A549 (cell line): ENCODE data around the gene LDLRAD3. TPM values are rescaled to one million over a fixed set of nuclear protein-coding genes. Genes with fewer than 3 reads are reported as not detected.

ENCODE experiments used
- ATAC-seq, 2 experiments: fragments of 200-7000 bp in 1 of 2; fragments of >200 bp in 1 of 2; cut with Nextera tagmentation in 1 of 2; cut with Tn5 transposase in 1 of 2; 3 replicates each; pipeline versions ENCODE4 v1.8.0 to v1.9.1; 2018 to 2020; ENCODE audit warnings: mild to moderate bottlenecking in 1 of 2, moderate library complexity in 1 of 2
- CTCF ChIA-PET: fragments of 300-600 bp; sonication (Branson Sonifier 250); formaldehyde crosslinking; extraction: SDS; loops from one replicate; lab custom pipeline; 2021; ENCODE audit warnings: antibody characterized with exemption, inconsistent platforms; lab: Yijun Ruan, JAX
- POLR2A ChIA-PET: fragments of 350-600 bp; formaldehyde crosslinking; extraction: SDS; loops from one replicate; lab custom pipeline; 2021; ENCODE audit warnings: antibody characterized with exemption, inconsistent platforms; lab: Yijun Ruan, JAX
- DNase-seq, 2 experiments: peaks; one replicate each; pipeline versions ENCODE4 v3.0.0 to v3.0.0-alpha.2; 2011 to 2016; ENCODE audit warnings: low read depth in 1 of 2, low spot score in 1 of 2
- FAIRE-seq: peaks from 2 replicates; lab custom pipeline; 2011; peaks lifted over from hg19 to GRCh38; lab: Jason Lieb, UNC
- H3K27ac ChIP-seq, 2 experiments: fragments of >200 bp; sonication (Bioruptor Twin); formaldehyde crosslinking; 3 replicates each; pipeline ENCODE4 v1.5.1; 2016 to 2017
- H3K4me1 ChIP-seq: fragments of >200 bp; sonication (Bioruptor Twin); formaldehyde crosslinking; 3 replicates; pipeline ENCODE4 v1.6.1; 2016
- H3K4me2 ChIP-seq: fragments of >200 bp; sonication (Bioruptor Twin); formaldehyde crosslinking; 3 replicates; pipeline ENCODE4 v1.6.1; 2016
- H3K4me3 ChIP-seq: fragments of >200 bp; sonication (Bioruptor Twin); formaldehyde crosslinking; 3 replicates; pipeline ENCODE4 v1.5.1; 2016
- H3K9me3 ChIP-seq: fragments of >200 bp; sonication (Bioruptor Twin); formaldehyde crosslinking; 3 replicates; pipeline ENCODE4 v1.6.1; 2016
- CBX8 ChIP-seq: fragments of 200-600 bp; sonication (generic); IDR thresholded peaks from 2 replicates; pipeline ENCODE4 v1.6.1; 2016
- CHD4 ChIP-seq: fragments of 200-600 bp; sonication (generic); IDR thresholded peaks from 2 replicates; pipeline ENCODE4 v1.6.1; 2016; ENCODE audit warnings: antibody characterized with exemption, mild to moderate bottlenecking, borderline replicate concordance
- EHMT2 ChIP-seq: fragments of 200-600 bp; sonication (generic); IDR thresholded peaks from 2 replicates; pipeline ENCODE4 v1.6.1; 2016; ENCODE audit warnings: antibody characterized with exemption, low read depth, mild to moderate bottlenecking, moderate library complexity
- EP300 ChIP-seq, 2 experiments: fragments of >200 bp; sonication (Bioruptor Twin); formaldehyde crosslinking; IDR thresholded peaks; 2 replicates in 1 of 2; 3 replicates in 1 of 2; pipeline ENCODE4 v1.6.1; 2016 to 2017
- HDAC2 ChIP-seq: fragments of 200-600 bp; sonication (generic); IDR thresholded peaks from 2 replicates; pipeline ENCODE4 v1.6.1; 2016
- MAFK ChIP-seq: fragments of 450-650 bp; IDR thresholded peaks from 2 replicates; pipeline ENCODE4 v1.6.1; 2014; ENCODE audit not compliant: partially characterized antibody
- NFE2L2 ChIP-seq: fragments of 150-350 bp; conservative IDR thresholded peaks from 2 replicates; pipeline ENCODE4 v1.6.1; 2014; ENCODE audit warnings: low read length
- NPAS2 ChIP-seq: fragments of 250-450 bp; sonication (Bioruptor Pico); IDR thresholded peaks from 2 replicates; pipeline ENCODE4 v1.8.0; 2022; ENCODE audit warnings: mild to moderate bottlenecking, moderate library complexity, borderline replicate concordance
- NR3C1 ChIP-seq: fragments of >200 bp; sonication (Bioruptor Twin); formaldehyde crosslinking; IDR thresholded peaks from 3 replicates; pipeline ENCODE4 v1.6.1; 2017
- PHF8 ChIP-seq: fragments of 200-600 bp; sonication (generic); IDR thresholded peaks from 2 replicates; pipeline ENCODE4 v1.6.1; 2016; ENCODE audit warnings: low read depth, mild to moderate bottlenecking, antibody characterized with exemption, moderate library complexity, borderline replicate concordance
- RAD21 ChIP-seq, 2 experiments: fragments of >200 bp in 1 of 2; sonication (Bioruptor Twin) in 1 of 2; formaldehyde crosslinking in 1 of 2; IDR thresholded peaks in 1 of 2; conservative IDR thresholded peaks in 1 of 2; 2 replicates in 1 of 2; 3 replicates in 1 of 2; pipeline ENCODE4 v1.6.1; 2012 to 2018; ENCODE audit warnings: inconsistent platforms in 1 of 2
- RNF2 ChIP-seq: fragments of 200-600 bp; sonication (generic); IDR thresholded peaks from 2 replicates; pipeline ENCODE4 v1.6.1; 2016; ENCODE audit warnings: low read depth, mild to moderate bottlenecking, antibody characterized with exemption, moderate library complexity, borderline replicate concordance
- TFCP2L1 ChIP-seq: fragments of 250-450 bp; sonication (Bioruptor Pico); IDR thresholded peaks from 2 replicates; pipeline ENCODE4 v1.5.0; 2021; ENCODE audit warnings: mild to moderate bottlenecking
- TP53 ChIP-seq: fragments of 250-450 bp; sonication (Bioruptor Pico); IDR thresholded peaks from 2 replicates; pipeline ENCODE4 v1.5.0; 2021; ENCODE audit warnings: mild to moderate bottlenecking, moderate library complexity
- ZNF302 ChIP-seq: fragments of 250-450 bp; sonication (Bioruptor Pico); IDR thresholded peaks from 2 replicates; pipeline ENCODE4 v1.9.0; 2021; ENCODE audit warnings: inconsistent platforms, mild to moderate bottlenecking, moderate library complexity
- ZSCAN20 ChIP-seq: fragments of 250-450 bp; sonication (Bioruptor Pico); IDR thresholded peaks from 2 replicates; pipeline ENCODE4 v1.8.0; 2022; ENCODE audit warnings: mild to moderate bottlenecking, moderate library complexity
- WGBS: methylation state at CpG from one replicate; pipeline ENCODE4 v1.1.6; 2017; ENCODE audit errors: missing lambda C conversion rate; 5-methylcytosine and 5-hydroxymethylcytosine counted together
- polyA plus RNA-seq, 4 experiments: library from polyadenylated mRNA; depleted of rRNA in 3 of 4; stranded (reverse); fragments of >200 nt; fragmentation: RNase III in 1 of 4; extraction: RNeasy Plus Mini Kit Qiagen cat#74134 plus additional on column Dnase treatment in 1 of 4; gene quantifications; 2 replicates in 3 of 4; 3 replicates in 1 of 4; pipeline ENCODE4 v1.2.3, GENCODE V29; 2011 to 2017
- TF ChIP-seq, protein P1 (sequence below): fragments of >200 bp; sonication (Bioruptor Twin); formaldehyde crosslinking; IDR thresholded peaks from 2 replicates; pipeline ENCODE4 v1.6.1; 2016
- TF ChIP-seq, protein P2 (sequence below): fragments of 450-650 bp; IDR thresholded peaks from 2 replicates; pipeline ENCODE4 v1.6.1; 2014; ENCODE audit warnings: antibody characterized with exemption
- TF ChIP-seq, protein P3 (sequence below): fragments of >200 bp; sonication (Bioruptor Twin); formaldehyde crosslinking; IDR thresholded peaks from 3 replicates; pipeline ENCODE4 v1.6.1; 2016
- TF ChIP-seq, protein P4 (sequence below): fragments of 200-600 bp; sonication (generic); IDR thresholded peaks from 2 replicates; pipeline ENCODE4 v1.6.1; 2016; ENCODE audit warnings: antibody characterized with exemption, mild to moderate bottlenecking, moderate library complexity

Gene LDLRAD3
- polyA plus RNA-seq, 2 of the 4 experiments (the other 2 are of a cell fraction), result 10.5 to 13.2 TPM

DNA sequence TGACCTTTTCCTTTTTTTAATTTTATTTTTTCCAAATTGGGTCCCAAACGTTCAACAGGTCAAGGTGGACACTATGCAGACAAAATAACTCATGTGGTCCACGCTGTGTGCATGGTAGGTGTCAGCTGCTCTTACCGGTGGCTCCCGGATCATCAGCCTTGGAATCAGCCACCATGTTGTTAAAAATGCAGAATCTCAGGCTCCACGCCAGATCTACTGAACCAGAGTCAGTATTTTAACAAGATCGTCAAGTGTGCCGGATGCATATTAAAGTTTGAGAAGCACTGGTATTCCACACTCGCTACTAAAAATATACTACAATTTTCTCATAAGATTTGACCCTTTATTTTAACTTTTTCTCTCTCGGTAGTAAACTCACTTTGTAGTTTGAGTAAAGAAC lies 553 bp upstream of the LDLRAD3 start:
- H3K9me3 ChIP-seq, result no peaks in the 10 kb centered on the region
- TF ChIP-seq EP300 (IDR thresholded peaks at IDR 0.05) (no peak), TFCP2L1 (CRISPR knock-in tag) (no peak), PHF8 (no peak)
- ChIA-PET CTCF (interaction anchor here (0.9 kb wide), 1 partner anchor 9 kb away, joined by 3 read pairs; no protein-coding TSS in a partner anchor), POLR2A (no interaction called here)
- 64% methylated on average over 9 of the region's 9 CpGs for WGBS
- ATAC-seq, result no peak; a peak in 1 of 6 replicates
- DNase-seq, result no peak
- H3K4me3 ChIP-seq, result peak overlapping the region; percentile 89
- peaks cover 16% of the 10 kb centered on the region for H3K4me1 ChIP-seq
- peak overlapping the region; percentile 92 to 98 for H3K27ac ChIP-seq
- no peak for FAIRE-seq
- peak overlapping the region; percentile 99 for H3K4me2 ChIP-seq

DNA sequence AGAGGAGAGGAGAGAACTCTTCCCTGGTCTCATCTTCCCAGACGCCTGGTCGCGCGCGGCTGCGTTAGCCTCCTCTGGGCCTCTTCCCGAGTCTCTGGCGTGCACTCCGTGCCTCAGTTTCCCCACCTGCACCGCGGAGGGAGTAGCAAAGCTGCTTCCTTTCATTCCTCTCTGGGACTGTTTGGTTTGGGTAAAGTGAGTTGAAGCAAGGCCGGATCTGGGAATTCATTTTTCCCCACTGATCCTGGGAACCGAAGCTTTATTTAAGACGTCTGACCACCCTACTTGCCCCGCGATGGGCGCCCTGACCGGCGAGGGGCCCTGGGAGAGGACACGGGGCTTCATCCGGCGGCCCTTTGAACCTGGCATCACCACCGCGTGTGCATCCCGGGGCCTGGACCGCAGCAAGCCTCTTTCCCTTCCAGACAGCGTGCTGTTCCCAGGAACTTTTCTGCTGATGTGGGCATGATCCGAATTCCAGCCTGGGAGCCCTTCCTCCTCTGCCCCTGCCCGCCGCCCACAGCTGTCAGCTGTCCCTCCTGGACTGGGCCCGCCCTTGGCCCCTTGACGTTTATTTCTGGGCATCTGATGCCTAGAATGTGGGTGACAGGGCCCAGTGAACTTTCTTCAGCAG lies 758 bp downstream of the LDLRAD3 start:
- H3K4me3 ChIP-seq, result peak overlapping the region; percentile 89
- no peaks in the 10 kb centered on the region for H3K9me3 ChIP-seq
- ATAC-seq (peak; percentile 4 to 35; a peak in 3 of 6 replicates), FAIRE-seq (no peak), DNase-seq (no peak)
- WGBS, result 37% methylated on average over 32 of the region's 32 CpGs
- no peak for TF ChIP-seq ZNF302 (CRISPR knock-in tag)
- peak; percentile 41 for TF ChIP-seq MAFK
- no peak for TF ChIP-seq NR3C1
- H3K4me2 ChIP-seq, result peak overlapping the region; percentile 99
- H3K4me1 ChIP-seq, result peaks cover 16% of the 10 kb centered on the region
- H3K27ac ChIP-seq, result peak overlapping the region; percentile 92 to 98
- POLR2A ChIA-PET, result interaction anchor here (1.0 kb wide), 1 partner anchor 327 kb away, joined by 3 read pairs; the partner anchor contains the start of gene FJX1
- CTCF ChIA-PET, result interaction anchor here (0.6 to 1.6 kb wide), 3 partner anchors 120 to 189 kb away, joined by 3 to 4 read pairs (median 3); no protein-coding TSS in a partner anchor

DNA sequence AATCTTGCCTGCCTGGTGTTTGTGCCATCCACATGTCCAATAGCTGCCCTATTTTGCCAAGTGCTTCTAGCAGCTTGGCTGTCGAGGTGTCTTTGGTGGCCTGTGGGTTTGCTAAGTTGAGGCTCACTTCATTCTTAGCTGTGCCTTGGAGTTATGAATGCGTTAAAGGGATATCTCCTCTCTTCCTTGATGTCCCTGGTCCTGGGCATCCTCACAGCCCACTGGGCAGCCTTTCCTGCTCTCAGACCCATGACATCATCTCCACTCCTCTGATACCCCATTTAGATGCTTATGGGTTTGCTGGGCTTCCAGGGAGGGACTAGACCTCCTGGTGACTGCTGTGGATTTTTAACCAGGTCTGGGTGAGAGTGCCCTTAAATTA lies 1.3 kb downstream of the LDLRAD3 start:
- 96% methylated on average over 2 of the region's 2 CpGs for WGBS
- no peak for TF ChIP-seq NFE2L2
- no peak for TF ChIP-seq CBX8
- TF ChIP-seq, protein P1, sequence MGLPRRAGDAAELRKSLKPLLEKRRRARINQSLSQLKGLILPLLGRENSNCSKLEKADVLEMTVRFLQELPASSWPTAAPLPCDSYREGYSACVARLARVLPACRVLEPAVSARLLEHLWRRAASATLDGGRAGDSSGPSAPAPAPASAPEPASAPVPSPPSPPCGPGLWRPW, result no peak
- TF ChIP-seq ZSCAN20 (CRISPR knock-in tag), result no peak
- TF ChIP-seq RAD21 (conservative IDR thresholded peaks at IDR 0.05 in 1 of 2, IDR thresholded peaks at IDR 0.05 in 1 of 2), result no peak
- no peak for TF ChIP-seq EHMT2
- TF ChIP-seq HDAC2, result no peak
- TF ChIP-seq, protein P2, sequence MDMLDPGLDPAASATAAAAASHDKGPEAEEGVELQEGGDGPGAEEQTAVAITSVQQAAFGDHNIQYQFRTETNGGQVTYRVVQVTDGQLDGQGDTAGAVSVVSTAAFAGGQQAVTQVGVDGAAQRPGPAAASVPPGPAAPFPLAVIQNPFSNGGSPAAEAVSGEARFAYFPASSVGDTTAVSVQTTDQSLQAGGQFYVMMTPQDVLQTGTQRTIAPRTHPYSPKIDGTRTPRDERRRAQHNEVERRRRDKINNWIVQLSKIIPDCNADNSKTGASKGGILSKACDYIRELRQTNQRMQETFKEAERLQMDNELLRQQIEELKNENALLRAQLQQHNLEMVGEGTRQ, result no peak
- TF ChIP-seq RNF2, result no peak
- no peak for TF ChIP-seq NPAS2 (CRISPR knock-in tag)
- TF ChIP-seq, protein P3, sequence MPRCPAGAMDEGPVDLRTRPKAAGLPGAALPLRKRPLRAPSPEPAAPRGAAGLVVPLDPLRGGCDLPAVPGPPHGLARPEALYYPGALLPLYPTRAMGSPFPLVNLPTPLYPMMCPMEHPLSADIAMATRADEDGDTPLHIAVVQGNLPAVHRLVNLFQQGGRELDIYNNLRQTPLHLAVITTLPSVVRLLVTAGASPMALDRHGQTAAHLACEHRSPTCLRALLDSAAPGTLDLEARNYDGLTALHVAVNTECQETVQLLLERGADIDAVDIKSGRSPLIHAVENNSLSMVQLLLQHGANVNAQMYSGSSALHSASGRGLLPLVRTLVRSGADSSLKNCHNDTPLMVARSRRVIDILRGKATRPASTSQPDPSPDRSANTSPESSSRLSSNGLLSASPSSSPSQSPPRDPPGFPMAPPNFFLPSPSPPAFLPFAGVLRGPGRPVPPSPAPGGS, result no peak
- TF ChIP-seq TP53 (CRISPR knock-in tag), result no peak
- no peak for TF ChIP-seq ZNF302 (CRISPR knock-in tag)
- TF ChIP-seq, protein P4, sequence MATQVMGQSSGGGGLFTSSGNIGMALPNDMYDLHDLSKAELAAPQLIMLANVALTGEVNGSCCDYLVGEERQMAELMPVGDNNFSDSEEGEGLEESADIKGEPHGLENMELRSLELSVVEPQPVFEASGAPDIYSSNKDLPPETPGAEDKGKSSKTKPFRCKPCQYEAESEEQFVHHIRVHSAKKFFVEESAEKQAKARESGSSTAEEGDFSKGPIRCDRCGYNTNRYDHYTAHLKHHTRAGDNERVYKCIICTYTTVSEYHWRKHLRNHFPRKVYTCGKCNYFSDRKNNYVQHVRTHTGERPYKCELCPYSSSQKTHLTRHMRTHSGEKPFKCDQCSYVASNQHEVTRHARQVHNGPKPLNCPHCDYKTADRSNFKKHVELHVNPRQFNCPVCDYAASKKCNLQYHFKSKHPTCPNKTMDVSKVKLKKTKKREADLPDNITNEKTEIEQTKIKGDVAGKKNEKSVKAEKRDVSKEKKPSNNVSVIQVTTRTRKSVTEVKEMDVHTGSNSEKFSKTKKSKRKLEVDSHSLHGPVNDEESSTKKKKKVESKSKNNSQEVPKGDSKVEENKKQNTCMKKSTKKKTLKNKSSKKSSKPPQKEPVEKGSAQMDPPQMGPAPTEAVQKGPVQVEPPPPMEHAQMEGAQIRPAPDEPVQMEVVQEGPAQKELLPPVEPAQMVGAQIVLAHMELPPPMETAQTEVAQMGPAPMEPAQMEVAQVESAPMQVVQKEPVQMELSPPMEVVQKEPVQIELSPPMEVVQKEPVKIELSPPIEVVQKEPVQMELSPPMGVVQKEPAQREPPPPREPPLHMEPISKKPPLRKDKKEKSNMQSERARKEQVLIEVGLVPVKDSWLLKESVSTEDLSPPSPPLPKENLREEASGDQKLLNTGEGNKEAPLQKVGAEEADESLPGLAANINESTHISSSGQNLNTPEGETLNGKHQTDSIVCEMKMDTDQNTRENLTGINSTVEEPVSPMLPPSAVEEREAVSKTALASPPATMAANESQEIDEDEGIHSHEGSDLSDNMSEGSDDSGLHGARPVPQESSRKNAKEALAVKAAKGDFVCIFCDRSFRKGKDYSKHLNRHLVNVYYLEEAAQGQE, result no peak
- no peak for TF ChIP-seq MAFK
- TF ChIP-seq CHD4, result no peak
- TF ChIP-seq EP300 (IDR thresholded peaks at IDR 0.05), result no peak
- TF ChIP-seq, all 56 proteins: peak for 0
- ChIA-PET POLR2A (no interaction called here), CTCF (interaction anchor here (1.1 to 1.6 kb wide), 2 partner anchors 119 to 123 kb away, joined by 3 to 4 read pairs; no protein-coding TSS in a partner anchor)
- peak overlapping the region; percentile 89; the same call in 2 of the 3 replicates for H3K4me3 ChIP-seq
- peak overlapping the region; percentile 99 for H3K4me2 ChIP-seq
- no peak for DNase-seq
- no peak for ATAC-seq
- H3K9me3 ChIP-seq, result no peaks in the 10 kb centered on the region
- no peak for FAIRE-seq
- peaks cover 16% of the 10 kb centered on the region for H3K4me1 ChIP-seq
- peak overlapping the region in 1 of 2 experiments; percentile 98; a peak in 4 of 6 replicates for H3K27ac ChIP-seq
